HepG2 (cell line): ENCODE measurements around the gene PTPN14. TPM values are rescaled to one million over a fixed set of nuclear protein-coding genes. Genes with fewer than 3 reads are reported as not detected.

Source experiments
- ATAC-seq: fragments of 200-7000 bp; cut with Tn5 transposase; 3 replicates; pipeline ENCODE4 v1.9.1; 2020; ENCODE audit warnings: mild to moderate bottlenecking, moderate library complexity
- BruUV-seq: library from RNA; stranded (reverse); fragments of 400-500 nt; replicated peaks from 2 replicates; lab custom pipeline; 2021; lab: Mats Ljungman, UMichigan
- CTCF ChIA-PET: fragments of 300-600 bp; formaldehyde crosslinking; extraction: SDS; loops from one replicate; lab custom pipeline; 2021; ENCODE audit warnings: low total read pairs, inconsistent platforms, low intra/inter-chr PET ratio; lab: Yijun Ruan, JAX
- POLR2A ChIA-PET: fragments of 350-600 bp; sonication (Branson Sonifier 250); formaldehyde crosslinking; loops from one replicate; lab custom pipeline; 2020; ENCODE audit warnings: antibody characterized with exemption, inconsistent platforms; lab: Yijun Ruan, JAX
- DNase-seq: peaks from one replicate; pipeline ENCODE4 v3.0.0-alpha.2; 2015; ENCODE audit warnings: low spot score
- FAIRE-seq: peaks from 3 replicates; lab custom pipeline; 2011; peaks lifted over from hg19 to GRCh38; lab: Jason Lieb, UNC
- H2AFZ ChIP-seq: one replicate; pipeline ENCODE4 v1.6.1; 2011; ENCODE audit warnings: low read length, inconsistent platforms
- H3K27ac ChIP-seq: fragments of 300-600 bp; 3 replicates; pipeline ENCODE4 v1.8.0; 2011; ENCODE audit warnings: mixed run types, mild to moderate bottlenecking, mixed read lengths, low read length, inconsistent platforms; ENCODE audit not compliant: insufficient read depth; ENCODE audit errors: extremely low read length
- H3K27me3 ChIP-seq, 2 experiments: fragments of 200-600 bp in 1 of 2; 2 replicates in 1 of 2; 3 replicates in 1 of 2; pipeline versions ENCODE4 v1.6.0 to v1.8.0; 2011; ENCODE audit warnings: low read length in 2 of 2, mild to moderate bottlenecking in 2 of 2, moderate library complexity in 2 of 2, inconsistent platforms in 1 of 2; ENCODE audit not compliant: insufficient read depth in 2 of 2, control insufficient read depth in 1 of 2
- H3K36me3 ChIP-seq, 2 experiments: fragments of 200-600 bp in 1 of 2; replicated peaks in 1 of 2; 2 replicates in 1 of 2; 3 replicates in 1 of 2; pipeline versions ENCODE4 v1.5.1 to v1.8.0; 2011; ENCODE audit warnings: low read length in 2 of 2, inconsistent platforms in 1 of 2; ENCODE audit not compliant: insufficient read depth in 2 of 2, control insufficient read depth in 1 of 2
- H3K4me1 ChIP-seq: 2 replicates; pipeline ENCODE4 v1.5.1; 2012; ENCODE audit warnings: low read length, inconsistent platforms; ENCODE audit not compliant: insufficient read depth
- H3K4me2 ChIP-seq: 2 replicates; pipeline ENCODE4 v1.6.0; 2011; ENCODE audit warnings: low read depth, low read length, inconsistent platforms
- H3K4me3 ChIP-seq, 3 experiments: fragments of 200-600 bp in 1 of 3; sonication (generic), shearing (Covaris generic) in 1 of 3; replicated peaks in 1 of 3; 2 replicates each; pipeline ENCODE4 v1.5.1; 2011 to 2016; ENCODE audit warnings: low read length in 3 of 3, inconsistent platforms in 2 of 3, low read depth in 2 of 3, mild to moderate bottlenecking in 2 of 3, control low read depth in 1 of 3, mixed read lengths in 1 of 3; ENCODE audit not compliant: insufficient read depth in 1 of 3
- H3K79me2 ChIP-seq: one replicate; pipeline ENCODE4 v1.6.1; 2011; ENCODE audit warnings: low read length, inconsistent platforms; ENCODE audit not compliant: insufficient read depth
- H3K9ac ChIP-seq: 2 replicates; pipeline ENCODE4 v1.6.0; 2011; ENCODE audit warnings: mild to moderate bottlenecking, low read depth, low read length, inconsistent platforms; ENCODE audit not compliant: insufficient read depth
- H3K9me3 ChIP-seq: 2 replicates; pipeline ENCODE4 v1.5.1; 2012; ENCODE audit warnings: mild to moderate bottlenecking, low read length
- H4K20me1 ChIP-seq: 2 replicates; pipeline ENCODE4 v1.6.0; 2011; ENCODE audit warnings: inconsistent platforms, mild to moderate bottlenecking, low read length, moderate library complexity; ENCODE audit not compliant: insufficient read depth
- DR1 ChIP-seq: sonication (generic); formaldehyde crosslinking; IDR thresholded peaks from 2 replicates; pipeline ENCODE4 v1.8.0; 2021; ENCODE audit warnings: mild to moderate bottlenecking, missing genetic modification reagents, inconsistent platforms
- HDAC2 ChIP-seq: sonication (generic); formaldehyde crosslinking; IDR thresholded peaks from 2 replicates; pipeline ENCODE4 v1.4.0; 2020; ENCODE audit warnings: missing genetic modification reagents
- HMGA1 ChIP-seq: sonication (generic); formaldehyde crosslinking; conservative IDR thresholded peaks from 2 replicates; pipeline ENCODE4 v1.4.0; 2020; ENCODE audit warnings: missing genetic modification reagents
- PRMT3 ChIP-seq: sonication (generic); formaldehyde crosslinking; IDR thresholded peaks from 2 replicates; pipeline ENCODE4 v1.8.1; 2022; ENCODE audit warnings: low read depth, mild to moderate bottlenecking, moderate library complexity, missing genetic modification reagents, borderline replicate concordance
- RARA ChIP-seq: IDR thresholded peaks from 2 replicates; pipeline ENCODE4 v1.6.1; 2016; ENCODE audit warnings: missing genetic modification reagents, missing compliant biosample characterization
- SAFB2 ChIP-seq: sonication (generic); formaldehyde crosslinking; IDR thresholded peaks from 2 replicates; pipeline ENCODE4 v1.5.1; 2020; ENCODE audit warnings: missing genetic modification reagents, low read depth, mild to moderate bottlenecking, borderline replicate concordance
- SP1 ChIP-seq, 2 experiments: fragments of 450-650 bp in 1 of 2; sonication (generic) in 1 of 2; formaldehyde crosslinking in 1 of 2; IDR thresholded peaks; 2 replicates each; pipeline versions ENCODE4 v1.4.0 to v1.6.1; 2016 to 2020; ENCODE audit warnings: missing genetic modification reagents in 1 of 2
- U2AF2 ChIP-seq: fragments of 200-400 bp; formaldehyde crosslinking; IDR thresholded peaks from 2 replicates; pipeline ENCODE4 v1.6.1; 2017; ENCODE audit warnings: low read depth, mild to moderate bottlenecking, low read length
- WIZ ChIP-seq: sonication (generic); formaldehyde crosslinking; IDR thresholded peaks from 2 replicates; pipeline ENCODE4 v1.5.1; 2020; ENCODE audit warnings: mild to moderate bottlenecking, missing genetic modification reagents
- ZNF138 ChIP-seq: sonication (generic); formaldehyde crosslinking; IDR thresholded peaks from 2 replicates; pipeline ENCODE4 v1.5.0; 2020; ENCODE audit warnings: mild to moderate bottlenecking, low read depth, missing genetic modification reagents
- ZNF235 ChIP-seq: sonication (generic); formaldehyde crosslinking; IDR thresholded peaks from 2 replicates; pipeline ENCODE4 v1.8.1; 2023; ENCODE audit warnings: mild to moderate bottlenecking, missing genetic modification reagents, borderline replicate concordance
- ZNF564 ChIP-seq: sonication (generic); formaldehyde crosslinking; IDR thresholded peaks from 2 replicates; pipeline ENCODE4 v1.8.1; 2023; ENCODE audit warnings: mild to moderate bottlenecking, missing genetic modification reagents
- ZNF747 ChIP-seq: sonication (generic); formaldehyde crosslinking; IDR thresholded peaks from 2 replicates; pipeline ENCODE4 v1.8.1; 2023; ENCODE audit warnings: missing genetic modification reagents, mild to moderate bottlenecking, borderline replicate concordance
- ZNF839 ChIP-seq: sonication (generic); formaldehyde crosslinking; IDR thresholded peaks from 2 replicates; pipeline ENCODE4 v1.4.0; 2020; ENCODE audit warnings: missing genetic modification reagents, mild to moderate bottlenecking, borderline replicate concordance
- ZNF850 ChIP-seq: sonication (generic); formaldehyde crosslinking; conservative IDR thresholded peaks from 2 replicates; pipeline ENCODE4 v1.9.0; 2021; ENCODE audit warnings: mild to moderate bottlenecking, missing genetic modification reagents
- WGBS: methylation state at CpG from one replicate; pipeline ENCODE4 v1.1.6; 2017; ENCODE audit warnings: low lambda C conversion rate; 5-methylcytosine and 5-hydroxymethylcytosine counted together
- in situ Hi-C: cut with HindIII; loops from 2 replicates; pipeline ENCODE4 v1.10.0; 2017; ENCODE audit warnings: low pct_unique_long_range_greater_than_20kb; ENCODE audit not compliant: extremely low pct_ligation_motif_present
- intact Hi-C: fragments of 100-400 bp; cut with micrococcal nuclease; formaldehyde crosslinking; loops from one replicate; pipeline ENCODE4 v1.10.0; 2022; ENCODE audit not compliant: unreplicated experiment
- polyA plus RNA-seq, 8 experiments: library from polyadenylated mRNA; depleted of rRNA in 3 of 8; stranded (reverse) in 7 of 8; unstranded in 1 of 8; fragments of >200 nt; fragmentation: Illumina TruSeq in 4 of 8; extraction: Trizol in 4 of 8; gene quantifications; 2 replicates each; pipeline versions ENCODE4 v1.2.1 to v1.2.3, GENCODE V29; 2011 to 2016; ENCODE audit warnings: low read depth in 4 of 8, missing spikeins in 1 of 8, mixed read lengths in 1 of 8; ENCODE audit not compliant: insufficient read depth in 1 of 8
- total RNA-seq, 5 experiments: library from RNA; depleted of rRNA; stranded (reverse); fragments of >200 nt; fragmentation: Illumina TruSeq; extraction: Trizol; gene quantifications; 2 replicates each; pipeline ENCODE4 v1.2.3, GENCODE V29; 2016; ENCODE audit warnings: low read depth in 1 of 5
- TF ChIP-seq, protein P1 (sequence below): sonication (generic); formaldehyde crosslinking; conservative IDR thresholded peaks from 2 replicates; pipeline ENCODE4 v1.8.0; 2022; ENCODE audit warnings: mild to moderate bottlenecking, moderate library complexity, missing genetic modification reagents

PTPN14 gene
- total and polyA plus RNA-seq, 2 of the 13 experiments (the other 11 are each of a cell fraction or from before 2014, with no cell fraction given), result 3.9 to 4.7 TPM

- TF ChIP-seq HDAC2 (CRISPR knock-in tag), result no peak
- no peak for TF ChIP-seq ZNF850 (CRISPR knock-in tag)
- TF ChIP-seq ZNF564 (CRISPR knock-in tag), result no peak
- TF ChIP-seq ZNF138 (CRISPR knock-in tag), result no peak
- TF ChIP-seq, all 625 proteins: peak for 0
Measured at GRCh38 chr1:214391873-214392645, 159.3 kb downstream of the PTPN14 start (continued).

GRCh38 chr1:214389734-214390133 lies 161.7 kb downstream of the PTPN14 start:
- H3K4me3 ChIP-seq, result no peak overlapping the region
- no peak overlapping the region for H3K27ac ChIP-seq
- no peaks in the 10 kb centered on the region for H3K79me2 ChIP-seq
- FAIRE-seq, result no peak
- H3K4me2 ChIP-seq, result no peak overlapping the region
- 98% methylated on average over 4 of the region's 4 CpGs for WGBS
- TF ChIP-seq U2AF2, result no peak
- TF ChIP-seq RARA, result no peak
- no peak for TF ChIP-seq PRMT3 (CRISPR knock-in tag)
- no peak for TF ChIP-seq HMGA1
- TF ChIP-seq ZNF839 (CRISPR knock-in tag), result no peak
- no peak for TF ChIP-seq DR1 (CRISPR knock-in tag)
- no peak for TF ChIP-seq ZNF747 (CRISPR knock-in tag)
- no peak for TF ChIP-seq ZNF235 (CRISPR knock-in tag)
- no peak for TF ChIP-seq SP1 (IDR thresholded peaks at IDR 0.05)
- no peak for TF ChIP-seq SP1 (CRISPR knock-in tag; IDR thresholded peaks at IDR 0.05)
- TF ChIP-seq WIZ (CRISPR knock-in tag), result no peak
- TF ChIP-seq SAFB2 (CRISPR knock-in tag), result no peak
- TF ChIP-seq, protein P1, sequence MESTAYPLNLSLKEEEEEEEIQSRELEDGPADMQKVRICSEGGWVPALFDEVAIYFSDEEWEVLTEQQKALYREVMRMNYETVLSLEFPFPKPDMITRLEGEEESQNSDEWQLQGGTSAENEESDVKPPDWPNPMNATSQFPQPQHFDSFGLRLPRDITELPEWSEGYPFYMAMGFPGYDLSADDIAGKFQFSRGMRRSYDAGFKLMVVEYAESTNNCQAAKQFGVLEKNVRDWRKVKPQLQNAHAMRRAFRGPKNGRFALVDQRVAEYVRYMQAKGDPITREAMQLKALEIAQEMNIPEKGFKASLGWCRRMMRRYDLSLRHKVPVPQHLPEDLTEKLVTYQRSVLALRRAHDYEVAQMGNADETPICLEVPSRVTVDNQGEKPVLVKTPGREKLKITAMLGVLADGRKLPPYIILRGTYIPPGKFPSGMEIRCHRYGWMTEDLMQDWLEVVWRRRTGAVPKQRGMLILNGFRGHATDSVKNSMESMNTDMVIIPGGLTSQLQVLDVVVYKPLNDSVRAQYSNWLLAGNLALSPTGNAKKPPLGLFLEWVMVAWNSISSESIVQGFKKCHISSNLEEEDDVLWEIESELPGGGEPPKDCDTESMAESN (CRISPR knock-in tag), result no peak
- H3K9me3 ChIP-seq, result no peaks in the 10 kb centered on the region
- no peak overlapping the region for H3K9ac ChIP-seq
- H2AFZ ChIP-seq, result no peak overlapping the region
- H3K36me3 ChIP-seq, result peaks cover 6 to 11% of the 10 kb centered on the region in 2 experiments; a peak in 3 of 5 replicates
- no peaks in the 10 kb centered on the region for H3K4me1 ChIP-seq
- no TSS peak for BruUV-seq
- no peak for DNase-seq
- in situ Hi-C loops, result loop anchor here (5.0 kb wide), 1 partner anchor 198 kb away; no protein-coding TSS in a partner anchor
- ChIA-PET POLR2A (no interaction called here), CTCF (interaction anchor here (2.5 kb wide), 1 partner anchor 195 kb away, joined by 18 read pairs; no protein-coding TSS in a partner anchor)
- no peaks in the 10 kb centered on the region for H4K20me1 ChIP-seq
- no peaks in the 10 kb centered on the region for H3K27me3 ChIP-seq
- intact Hi-C loops, result no loop called here
- no peak for ATAC-seq
